LNCaP clone FGC (cell line): Measurements from ENCODE around the gene ARFGAP2.

Experiments used
- DNase-seq: peaks from one replicate; pipeline ENCODE4 v3.0.0-alpha.2; 2011; ENCODE audit warnings: low read depth
- H3K4me3 ChIP-seq: 2 replicates; pipeline ENCODE4 v1.5.1; 2011; ENCODE audit warnings: mild to moderate bottlenecking, low read depth, low read length, control low read depth
- TF ChIP-seq, protein P1 (sequence below): IDR thresholded peaks from 2 replicates; pipeline ENCODE4 v1.5.1; 2012; ENCODE audit warnings: mild to moderate bottlenecking; ENCODE audit not compliant: control insufficient read depth, insufficient read depth; ENCODE audit errors: extremely low read depth

The ARFGAP2 gene

DNA sequence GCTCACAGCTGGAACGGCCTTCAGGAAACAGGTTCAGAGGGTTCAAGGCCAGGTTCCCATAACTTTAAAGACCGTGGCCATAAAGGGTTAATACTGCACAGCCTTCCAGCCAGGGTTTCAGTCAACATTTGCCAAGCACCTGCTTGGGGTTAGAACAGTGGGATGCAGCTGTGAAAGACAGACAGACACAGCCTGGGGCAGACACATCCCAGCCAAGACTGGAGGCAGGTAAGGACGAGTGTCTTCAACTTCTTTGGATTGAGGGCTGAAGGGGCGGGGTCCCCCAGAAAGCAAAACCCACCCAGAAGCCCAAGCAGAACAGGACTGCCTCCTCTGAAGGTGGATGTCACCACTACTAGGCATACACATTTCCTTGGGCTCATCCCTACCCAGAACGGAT lies 14.3 kb downstream of the ARFGAP2 start:
- DNase-seq = no peak
- TF ChIP-seq, protein P1, sequence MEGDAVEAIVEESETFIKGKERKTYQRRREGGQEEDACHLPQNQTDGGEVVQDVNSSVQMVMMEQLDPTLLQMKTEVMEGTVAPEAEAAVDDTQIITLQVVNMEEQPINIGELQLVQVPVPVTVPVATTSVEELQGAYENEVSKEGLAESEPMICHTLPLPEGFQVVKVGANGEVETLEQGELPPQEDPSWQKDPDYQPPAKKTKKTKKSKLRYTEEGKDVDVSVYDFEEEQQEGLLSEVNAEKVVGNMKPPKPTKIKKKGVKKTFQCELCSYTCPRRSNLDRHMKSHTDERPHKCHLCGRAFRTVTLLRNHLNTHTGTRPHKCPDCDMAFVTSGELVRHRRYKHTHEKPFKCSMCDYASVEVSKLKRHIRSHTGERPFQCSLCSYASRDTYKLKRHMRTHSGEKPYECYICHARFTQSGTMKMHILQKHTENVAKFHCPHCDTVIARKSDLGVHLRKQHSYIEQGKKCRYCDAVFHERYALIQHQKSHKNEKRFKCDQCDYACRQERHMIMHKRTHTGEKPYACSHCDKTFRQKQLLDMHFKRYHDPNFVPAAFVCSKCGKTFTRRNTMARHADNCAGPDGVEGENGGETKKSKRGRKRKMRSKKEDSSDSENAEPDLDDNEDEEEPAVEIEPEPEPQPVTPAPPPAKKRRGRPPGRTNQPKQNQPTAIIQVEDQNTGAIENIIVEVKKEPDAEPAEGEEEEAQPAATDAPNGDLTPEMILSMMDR = no peak
- no peak overlapping the region for H3K4me3 ChIP-seq

DNA sequence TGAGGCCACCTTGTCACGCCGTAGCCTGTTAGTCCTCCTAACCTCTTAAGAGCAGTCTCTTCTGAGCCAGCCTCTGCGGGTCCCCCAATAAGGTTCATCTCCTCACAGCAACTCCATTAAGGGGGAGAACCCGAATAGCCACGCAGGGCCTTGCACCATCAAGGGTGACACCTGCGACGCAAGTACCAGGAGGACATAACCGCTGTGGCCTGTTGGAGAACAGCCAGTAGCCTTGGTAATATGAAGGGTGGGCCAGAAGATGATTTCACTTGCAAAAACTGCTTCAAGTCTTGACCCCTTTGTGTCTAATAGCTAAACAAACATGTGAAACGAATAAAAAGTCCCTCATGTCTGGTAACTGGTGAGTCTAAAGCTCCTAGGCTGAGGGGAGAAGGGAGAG lies 14.8 kb downstream of the ARFGAP2 start:
- TF ChIP-seq, protein P1 = no peak
- H3K4me3 ChIP-seq = no peak overlapping the region
- DNase-seq = no peak

DNA sequence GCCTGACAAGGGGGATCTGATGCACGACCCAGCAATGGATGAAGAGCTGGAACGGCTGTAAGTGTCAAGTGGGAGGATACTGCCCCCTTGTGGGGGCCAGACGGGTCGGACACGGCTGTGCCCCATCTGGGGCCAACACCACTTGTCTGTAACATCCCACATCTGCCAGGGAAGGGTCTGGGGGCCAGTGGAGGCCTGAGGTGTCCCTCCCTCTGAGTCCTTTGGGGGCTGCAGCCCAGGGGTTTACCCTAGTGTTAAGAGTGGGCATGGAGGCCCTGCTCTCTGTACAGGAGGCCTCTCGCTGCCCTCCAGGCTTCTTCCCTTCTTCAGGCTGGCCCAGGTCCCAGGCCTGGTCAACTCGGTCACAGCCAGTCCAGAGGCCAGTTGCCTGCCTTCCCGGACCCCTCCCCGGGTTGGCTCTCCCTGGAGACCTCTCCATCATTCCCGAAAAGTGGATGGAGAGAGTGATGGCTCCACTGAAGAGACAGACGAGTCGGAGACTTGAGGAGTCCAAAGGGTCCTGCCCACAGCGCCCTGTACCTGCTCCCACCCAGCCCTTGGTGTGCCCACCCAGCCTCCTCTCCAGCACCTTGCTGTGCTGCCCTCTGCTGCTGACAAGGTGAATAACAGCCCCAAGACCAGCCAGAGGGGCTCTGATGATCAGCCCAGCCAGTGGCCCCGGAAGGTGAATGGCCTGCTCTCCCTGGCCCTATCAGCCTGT lies 15.4 kb downstream of the ARFGAP2 start:
- TF ChIP-seq, protein P1 = peak; percentile 80
- no peak overlapping the region for H3K4me3 ChIP-seq
- no peak for DNase-seq

DNA sequence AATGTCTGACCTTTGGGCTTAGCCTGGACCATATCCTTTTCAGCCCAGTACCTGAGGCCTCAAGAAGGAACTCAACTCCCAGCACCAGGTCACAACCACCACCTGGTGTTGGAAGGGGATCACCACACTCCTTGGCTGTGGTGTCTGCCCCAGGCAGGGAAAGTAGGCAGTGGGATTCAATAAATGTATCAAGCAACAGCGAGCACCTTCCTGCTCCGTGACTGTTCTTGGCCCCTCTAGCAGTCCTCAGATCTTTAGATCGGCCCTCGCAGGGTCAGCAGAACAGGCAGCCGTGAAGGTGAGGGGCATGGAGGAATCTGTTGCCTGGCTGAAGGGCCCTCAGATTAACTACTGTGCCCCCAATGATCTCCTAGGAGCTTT lies 15.9 kb downstream of the ARFGAP2 start:
- no peak for DNase-seq
- TF ChIP-seq, protein P1 = no peak
- H3K4me3 ChIP-seq = no peak overlapping the region

DNA sequence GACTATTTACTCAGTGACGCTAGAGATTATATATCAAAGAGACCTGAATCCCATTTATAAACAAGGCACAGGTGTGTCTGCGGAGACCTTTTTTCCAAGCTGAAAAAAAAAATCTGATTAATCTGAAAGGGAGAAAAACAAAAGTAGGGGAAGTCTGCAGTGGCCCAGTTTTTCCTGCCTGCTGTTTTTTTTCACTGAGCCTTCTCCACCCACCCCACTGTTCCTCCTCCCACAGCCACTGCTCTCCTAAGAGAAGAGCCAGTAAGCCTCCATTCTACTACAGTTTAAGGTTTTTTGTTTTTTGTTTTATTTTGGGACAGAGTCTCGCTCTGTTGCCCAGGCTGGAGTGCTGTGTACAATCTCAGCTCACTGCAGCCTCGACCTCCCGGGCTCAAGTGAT lies 18.4 kb downstream of the ARFGAP2 start:
- no peak overlapping the region for H3K4me3 ChIP-seq
- TF ChIP-seq, protein P1 = no peak
- DNase-seq = no peak

DNA sequence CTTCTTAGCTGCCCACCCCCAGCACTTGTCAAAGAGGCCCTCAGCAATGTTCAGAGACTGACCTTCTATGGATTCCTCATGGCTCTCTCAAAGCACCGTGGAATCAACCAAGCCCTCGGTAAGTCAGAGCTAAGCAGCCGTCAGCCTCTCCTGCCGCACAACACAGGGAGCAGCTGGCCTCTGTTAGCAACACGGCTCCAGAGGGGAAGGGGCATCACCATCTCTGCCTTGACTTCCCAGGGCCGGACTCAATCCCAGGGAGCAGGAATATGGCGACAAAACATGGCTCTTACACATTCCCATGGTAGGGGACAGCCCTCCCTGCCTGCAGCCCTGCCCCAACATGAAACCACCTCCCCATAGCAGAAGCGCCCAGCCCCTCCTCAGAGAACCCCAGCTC lies 18.9 kb downstream of the ARFGAP2 start:
- TF ChIP-seq, protein P1 = no peak
- DNase-seq = no peak
- no peak overlapping the region for H3K4me3 ChIP-seq

DNA sequence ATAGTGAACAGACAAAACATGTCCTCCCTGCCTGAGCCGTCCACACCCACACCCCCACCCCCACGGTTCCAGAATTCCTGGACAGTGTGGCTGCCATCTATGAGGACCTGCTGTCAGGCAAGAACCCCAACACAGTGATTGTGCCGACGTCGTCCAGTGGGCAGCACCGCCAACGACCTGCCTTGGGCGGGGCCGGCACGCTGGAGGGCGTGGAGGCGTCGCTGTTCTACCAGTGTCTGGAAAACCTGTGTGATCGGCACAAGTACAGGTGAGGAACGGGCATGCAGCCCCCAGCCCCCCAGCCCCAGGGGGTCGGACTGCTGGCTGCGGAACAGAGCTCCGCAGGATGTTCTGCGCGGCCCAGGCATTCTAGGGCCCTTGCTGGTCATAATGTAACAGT lies 19.7 kb downstream of the ARFGAP2 start:
- DNase-seq = no peak
- TF ChIP-seq, protein P1 = no peak
- H3K4me3 ChIP-seq = no peak overlapping the region
